Large intestine (tissue), 3 donors: ENCODE measurements around the gene OBI1. TPM values are rescaled to one million over a fixed set of nuclear protein-coding genes. Genes with fewer than 3 reads are reported as not detected.

ENCODE experiments used
- DNase-seq, 2 donors: peaks; one replicate each; pipeline versions ENCODE4 v3.0.0 to v3.0.0-alpha.2; 2013
- H3K27ac ChIP-seq: one replicate; pipeline ENCODE4 v1.5.1; 2013; ENCODE audit warnings: low read length
- H3K27me3 ChIP-seq: 2 replicates; pipeline ENCODE4 v1.6.1; 2013; ENCODE audit warnings: low read length; ENCODE audit not compliant: control insufficient read depth, insufficient read depth
- H3K36me3 ChIP-seq: 2 replicates; pipeline ENCODE4 v1.6.1; 2013; ENCODE audit warnings: low read length; ENCODE audit not compliant: control insufficient read depth, insufficient read depth
- H3K4me1 ChIP-seq: one replicate; pipeline ENCODE4 v1.6.1; 2013; ENCODE audit warnings: low read length; ENCODE audit not compliant: control insufficient read depth, insufficient read depth
- H3K4me3 ChIP-seq: one replicate; pipeline ENCODE4 v1.5.1; 2013; ENCODE audit warnings: low read length
- H3K9me3 ChIP-seq: one replicate; pipeline ENCODE4 v1.6.1; 2013; ENCODE audit warnings: mild to moderate bottlenecking, low read depth, low read length, moderate library complexity; ENCODE audit not compliant: control insufficient read depth
- WGBS: methylation state at CpG from one replicate; pipeline ENCODE4 v1.1.5; 2013; ENCODE audit warnings: low lambda C conversion rate; ENCODE audit not compliant: insufficient coverage; 5-methylcytosine and 5-hydroxymethylcytosine counted together
- polyA plus RNA-seq: library from polyadenylated mRNA; unstranded; fragments of 120-200 nt; gene quantifications from one replicate; pipeline ENCODE4 v1.2.1, GENCODE V29; 2013

The OBI1 gene
- polyA plus RNA-seq, 1 donor, result 19.6 TPM

DNA sequence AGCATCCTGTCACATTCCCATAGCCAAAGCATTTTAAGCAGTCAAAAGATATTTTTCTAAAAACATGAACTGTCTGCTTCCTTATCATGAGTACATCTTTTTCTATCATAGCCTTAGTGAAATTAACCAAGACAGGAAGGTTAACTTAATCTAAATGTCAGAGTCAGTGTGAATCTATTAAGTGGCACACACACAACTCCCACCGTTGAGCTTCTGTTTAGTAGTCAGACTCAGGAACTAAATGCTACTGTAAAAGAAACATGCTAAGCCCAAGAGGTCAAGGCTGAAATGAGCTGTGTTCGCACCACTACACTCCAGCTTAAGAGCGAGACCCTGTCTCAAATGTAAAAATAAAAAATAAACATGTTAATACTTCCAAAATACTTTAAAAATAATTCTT lies 47.9 kb downstream of the OBI1 start:
- DNase-seq, result no peak
- Histone ChIP-seq H3K27ac (no peak overlapping the region), H3K4me3 (no peak overlapping the region), H3K9me3 (peaks cover 19% of the 10 kb centered on the region), H3K36me3 (peaks cover 7% of the 10 kb centered on the region), H3K27me3 (peaks cover 57% of the 10 kb centered on the region), H3K4me1 (peaks cover 12% of the 10 kb centered on the region)
- WGBS, result no CpG with 5 or more reads among the region's 3 CpGs

DNA sequence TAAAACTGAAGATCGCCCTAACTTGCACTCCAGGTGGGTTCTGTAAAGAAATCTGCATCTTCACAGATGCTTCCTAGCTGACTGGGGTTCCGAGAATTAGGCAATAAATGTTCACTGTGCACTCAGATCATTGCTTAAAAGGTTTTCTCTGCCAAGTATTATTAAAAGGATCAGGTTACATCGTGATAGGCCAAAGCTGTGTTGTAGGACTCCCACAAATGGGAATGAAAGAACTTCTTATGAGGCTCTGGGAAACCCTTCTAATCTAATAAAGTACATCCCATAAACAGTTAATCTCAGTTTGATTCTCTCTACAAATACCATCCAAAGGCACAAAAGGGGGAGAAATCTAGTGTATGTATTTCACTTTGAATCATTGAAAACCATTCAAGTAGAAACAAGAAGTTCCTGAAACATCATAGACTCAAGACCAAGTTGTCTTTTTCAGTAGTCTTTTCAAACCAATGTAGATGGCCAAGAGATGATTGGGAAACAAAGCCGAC lies 48.5 kb downstream of the OBI1 start:
- Histone ChIP-seq H3K4me3 (no peak overlapping the region), H3K9me3 (peaks cover 19% of the 10 kb centered on the region), H3K27me3 (peaks cover 63% of the 10 kb centered on the region), H3K27ac (no peak overlapping the region), H3K4me1 (peaks cover 12% of the 10 kb centered on the region), H3K36me3 (peaks cover 1% of the 10 kb centered on the region)
- WGBS, result 80% methylated on average over 1 of the region's 4 CpGs
- DNase-seq, result no peak

DNA sequence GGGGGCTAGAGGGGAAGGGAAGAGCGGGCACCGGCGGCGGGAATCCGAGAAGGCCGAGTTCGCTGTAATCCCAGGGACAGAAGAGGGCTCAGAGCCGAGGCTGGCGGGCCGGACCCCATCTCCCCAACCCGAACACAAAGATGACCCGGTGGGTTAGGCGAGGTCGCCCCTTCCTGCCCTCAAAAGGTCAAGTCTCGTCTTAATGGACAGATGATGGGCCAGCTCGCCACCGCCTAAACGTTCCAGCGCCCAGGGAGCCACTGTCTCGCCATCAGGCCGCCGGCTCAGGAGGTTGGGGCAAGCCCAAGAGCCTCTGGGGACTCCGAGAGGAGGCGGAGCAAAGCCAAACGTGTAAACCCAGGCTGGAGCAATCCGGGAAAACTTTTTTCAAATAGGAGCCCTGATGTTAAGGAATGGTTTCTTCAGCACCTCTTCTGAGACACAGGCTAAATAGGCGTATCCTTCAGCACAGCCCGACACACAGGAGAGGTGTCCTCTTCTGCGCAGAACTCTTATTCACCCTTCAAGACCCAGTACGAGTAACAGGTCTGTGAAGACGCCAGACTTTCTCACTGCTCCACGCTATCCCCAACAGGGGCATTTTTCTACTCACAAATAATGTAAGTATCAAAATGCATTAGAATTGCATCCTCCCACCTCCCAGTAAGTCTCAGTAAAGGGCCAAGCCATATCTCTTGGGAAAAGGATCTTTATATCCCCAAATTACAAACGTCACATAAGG lies 49.3 kb downstream of the OBI1 start:
- Histone ChIP-seq H3K27me3 (peaks cover 71% of the 10 kb centered on the region), H3K9me3 (peaks cover 19% of the 10 kb centered on the region)
- DNase-seq, result no peak

DNA sequence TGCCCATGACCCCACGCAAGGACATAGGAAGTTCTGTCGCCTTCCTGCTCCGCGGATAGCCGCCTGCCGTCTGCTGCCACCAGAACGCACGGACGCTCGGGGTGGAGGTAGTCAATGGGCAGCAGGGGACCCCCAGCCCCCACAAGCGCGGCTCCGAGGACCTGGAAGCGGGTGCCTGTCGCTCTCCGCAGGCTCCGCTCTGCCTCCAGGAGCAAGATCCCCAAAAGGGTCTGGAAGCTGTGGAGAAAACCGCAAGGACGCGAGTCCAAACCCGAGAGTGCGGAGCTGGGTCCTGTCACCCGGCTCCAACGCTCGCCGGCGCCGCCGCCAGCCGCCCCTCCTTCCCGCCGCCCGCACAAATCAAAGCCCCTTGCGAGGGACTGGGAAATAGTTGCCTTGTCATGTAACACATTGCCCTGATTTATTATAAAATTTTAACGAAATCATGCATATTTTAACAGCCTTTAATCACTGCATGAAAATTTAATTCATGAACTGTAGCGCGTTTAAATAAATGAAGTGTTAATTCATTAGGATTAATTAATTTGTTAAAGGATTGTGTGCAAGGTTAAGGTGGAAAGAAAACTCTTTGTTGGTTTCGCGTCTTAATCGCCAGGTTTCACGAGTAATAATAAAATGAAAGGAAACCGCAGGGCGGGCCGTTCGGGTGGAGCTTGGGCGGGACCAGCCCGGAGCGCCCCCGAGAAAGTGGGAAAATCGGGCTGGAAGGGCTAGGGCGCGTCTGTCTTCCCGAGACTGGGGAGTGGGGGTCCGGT lies 50.1 kb downstream of the OBI1 start:
- peak overlapping the region; percentile 23 for H3K4me3 ChIP-seq
- peaks cover 19% of the 10 kb centered on the region for H3K9me3 ChIP-seq
- DNase-seq, result no peak
- H3K27me3 ChIP-seq, result peaks cover 79% of the 10 kb centered on the region
- H3K36me3 ChIP-seq, result no peaks in the 10 kb centered on the region
- no peak overlapping the region for H3K27ac ChIP-seq
- H3K4me1 ChIP-seq, result peaks cover 21% of the 10 kb centered on the region
- WGBS, result 0% methylated on average over 3 of the region's 54 CpGs

More for the DNA sequence above, 49.3 kb downstream of the OBI1 start:
- H3K4me3 ChIP-seq, result peak overlapping the region; percentile 23
- H3K27ac ChIP-seq, result no peak overlapping the region
- H3K36me3 ChIP-seq, result no peaks in the 10 kb centered on the region
- H3K4me1 ChIP-seq, result peaks cover 16% of the 10 kb centered on the region
- no CpG with 5 or more reads among the region's 33 CpGs for WGBS

DNA sequence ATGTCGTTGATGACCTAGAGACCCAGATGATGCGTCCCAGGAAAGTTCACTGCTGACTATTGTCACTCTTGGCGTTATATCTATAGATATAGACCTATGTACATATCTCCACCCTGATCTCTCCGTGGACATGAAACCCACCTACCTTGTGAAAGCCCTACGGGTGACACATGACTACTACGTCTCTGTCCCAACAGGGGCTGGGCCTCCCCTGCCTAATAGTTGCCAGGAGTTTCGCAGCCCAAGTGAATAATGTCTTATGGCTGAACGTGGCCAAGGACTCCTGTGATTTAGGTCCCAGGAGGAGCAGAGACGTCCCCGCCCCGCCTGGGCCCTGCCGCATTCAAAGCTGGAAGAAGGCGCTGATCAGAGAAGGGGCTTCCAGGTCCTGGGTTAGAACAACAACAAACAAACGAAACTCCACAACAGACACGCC lies 50.7 kb downstream of the OBI1 start:
- no peak overlapping the region for H3K4me3 ChIP-seq
- no peaks in the 10 kb centered on the region for H3K36me3 ChIP-seq
- no CpG with 5 or more reads among the region's 15 CpGs for WGBS
- peaks cover 85% of the 10 kb centered on the region for H3K27me3 ChIP-seq
- H3K4me1 ChIP-seq, result peaks cover 24% of the 10 kb centered on the region
- DNase-seq, result no peak
- peaks cover 19% of the 10 kb centered on the region for H3K9me3 ChIP-seq
- no peak overlapping the region for H3K27ac ChIP-seq

DNA sequence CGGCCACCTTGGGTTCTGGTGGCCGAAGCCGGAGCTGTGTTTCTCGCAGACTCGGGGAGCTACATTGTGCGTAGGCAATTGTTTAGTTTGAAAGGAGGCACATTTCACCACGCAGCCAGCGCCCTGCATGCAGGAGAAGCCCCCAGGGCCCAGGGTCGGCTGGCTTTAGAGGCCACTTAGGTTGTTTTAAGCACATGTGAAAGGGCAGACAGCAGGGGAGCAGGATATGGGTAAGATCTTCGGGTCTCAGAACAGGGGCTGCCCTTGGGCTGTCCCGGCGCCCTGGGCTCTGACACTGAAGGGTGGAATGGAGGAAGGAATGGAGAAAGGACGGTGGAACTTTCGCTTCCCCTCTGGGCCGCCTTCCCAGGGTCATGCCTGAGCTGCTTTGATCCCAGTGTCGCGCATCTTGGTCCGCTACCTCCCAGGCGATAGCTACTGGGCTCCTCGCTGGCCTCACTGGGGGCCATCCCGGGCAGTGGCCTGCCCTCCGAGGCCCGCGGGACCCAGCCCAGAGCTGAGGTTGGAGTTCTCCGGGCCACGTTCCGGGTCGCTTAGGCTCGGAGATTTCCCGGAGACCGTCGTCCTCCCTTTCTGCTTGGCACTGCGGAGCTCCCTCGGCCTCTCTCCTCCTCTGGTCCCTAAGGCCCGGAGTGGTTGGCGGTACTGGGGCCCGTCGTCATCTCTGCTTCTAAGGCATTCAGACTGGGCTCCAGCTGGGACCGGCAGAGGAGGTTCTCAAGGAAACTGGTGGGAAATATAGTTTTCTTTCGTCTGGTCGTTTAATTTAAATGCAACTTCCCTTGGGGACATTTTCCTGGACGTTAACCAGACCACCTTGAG lies 51.3 kb downstream of the OBI1 start:
- Histone ChIP-seq H3K27ac (no peak overlapping the region), H3K9me3 (peaks cover 19% of the 10 kb centered on the region), H3K36me3 (no peaks in the 10 kb centered on the region), H3K27me3 (peaks cover 91% of the 10 kb centered on the region), H3K4me3 (no peak overlapping the region), H3K4me1 (peaks cover 26% of the 10 kb centered on the region)
- no CpG with 5 or more reads among the region's 42 CpGs for WGBS
- DNase-seq, result no peak

DNA sequence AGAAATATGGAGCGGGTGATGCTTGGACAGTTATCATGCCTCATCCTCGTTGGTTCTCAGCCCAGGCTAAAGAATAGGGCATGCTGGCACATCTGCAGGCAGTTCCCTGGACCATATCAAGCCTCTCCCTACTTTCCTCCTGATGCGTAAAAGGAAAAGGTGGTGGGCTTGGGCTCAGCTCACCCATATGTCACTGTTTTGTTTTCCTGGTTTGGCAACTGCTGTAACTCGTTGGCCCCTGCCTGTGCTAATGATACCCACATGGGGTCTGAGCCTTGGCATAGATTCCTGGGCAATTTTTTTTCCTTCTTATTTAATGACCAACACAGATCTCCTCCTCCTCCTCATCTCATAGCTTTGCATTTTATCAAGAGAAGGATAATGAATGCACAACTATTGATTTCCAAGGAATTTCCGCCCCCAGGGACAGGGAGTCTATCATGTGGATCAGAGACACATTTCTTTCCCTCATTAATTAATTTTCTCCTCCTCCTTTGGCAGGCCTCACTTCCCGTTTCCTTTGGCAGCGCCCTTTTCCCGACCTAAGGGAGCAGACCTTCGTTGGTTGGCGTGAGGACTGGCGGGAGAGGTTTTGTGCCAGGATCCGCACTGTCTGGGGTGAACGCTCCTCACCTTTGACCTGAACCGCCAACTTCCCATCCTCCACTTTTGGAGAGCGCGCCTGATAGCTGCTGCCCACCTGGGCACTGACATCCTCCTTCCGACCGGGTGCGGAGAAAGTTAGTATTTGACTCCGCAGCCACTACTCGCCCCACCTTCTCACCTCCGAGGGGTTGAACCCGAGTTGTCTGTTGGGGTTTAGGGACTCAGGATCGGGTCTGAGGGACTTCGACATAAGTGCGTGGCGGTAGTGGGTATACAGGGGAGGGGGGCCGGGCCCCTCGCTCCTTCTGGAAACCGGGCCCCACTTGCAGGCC lies 52.2 kb downstream of the OBI1 start:
- DNase-seq, result no peak
- no CpG with 5 or more reads among the region's 30 CpGs for WGBS
- H3K4me1 ChIP-seq, result peaks cover 28% of the 10 kb centered on the region

DNA sequence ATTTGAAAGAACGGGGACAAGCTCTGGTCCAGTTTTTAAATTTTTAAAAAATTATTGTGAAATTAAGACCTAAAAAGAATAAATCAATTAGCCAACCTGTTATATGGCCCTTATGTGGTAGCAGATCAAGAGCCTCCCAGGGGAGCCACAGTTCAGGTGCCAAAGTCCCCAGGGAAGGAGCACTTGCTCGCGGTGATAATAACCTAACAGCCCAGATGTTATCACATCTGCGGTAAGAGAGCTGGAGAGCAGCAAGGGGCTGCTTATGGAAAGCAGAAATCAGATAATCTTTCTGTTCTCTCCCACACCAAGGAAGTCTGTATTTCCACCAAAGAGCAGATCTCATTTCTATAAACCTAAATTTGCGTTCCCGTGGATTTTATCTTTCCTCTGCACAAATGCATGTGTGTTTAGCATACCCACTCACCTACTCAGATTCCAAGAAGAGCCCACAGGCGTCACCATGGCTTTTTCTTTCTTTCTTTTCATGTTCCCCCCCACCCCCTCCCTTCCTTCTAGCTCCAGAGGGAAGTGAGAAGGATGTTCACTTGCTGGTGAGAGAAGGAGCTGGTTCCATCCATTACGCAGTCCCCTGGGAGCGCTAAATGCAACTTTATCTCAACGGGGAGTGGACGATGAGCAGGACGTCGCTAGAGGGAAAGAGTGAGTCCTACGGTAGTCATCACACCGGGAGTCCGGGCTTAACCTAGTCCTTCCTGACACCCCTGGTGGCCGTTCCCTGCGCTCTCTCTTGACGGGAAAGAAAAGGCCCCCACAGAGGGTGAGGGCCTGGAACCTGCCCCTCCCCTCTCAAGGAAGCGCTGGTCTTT lies 54.0 kb downstream of the OBI1 start:
- WGBS, result no CpG with 5 or more reads among the region's 20 CpGs
- Histone ChIP-seq H3K4me3 (no peak overlapping the region), H3K36me3 (no peaks in the 10 kb centered on the region), H3K4me1 (peaks cover 34% of the 10 kb centered on the region), H3K9me3 (peaks cover 24% of the 10 kb centered on the region), H3K27ac (no peak overlapping the region), H3K27me3 (peaks cover 96% of the 10 kb centered on the region)
- peak in 1 of 2 donors; percentile 17 for DNase-seq

More for the DNA sequence above, 52.2 kb downstream of the OBI1 start:
- no peak overlapping the region for H3K27ac ChIP-seq
- H3K9me3 ChIP-seq, result peaks cover 19% of the 10 kb centered on the region
- H3K4me3 ChIP-seq, result no peak overlapping the region
- no peaks in the 10 kb centered on the region for H3K36me3 ChIP-seq
- peaks cover 94% of the 10 kb centered on the region for H3K27me3 ChIP-seq
